HCT116 (cell line): ENCODE data around the gene GPD2. TPM values are rescaled to one million over a fixed set of nuclear protein-coding genes. Genes with fewer than 3 reads are reported as not detected.

Experiments used
- total RNA-seq: library from RNA; stranded (reverse); gene quantifications from one replicate; pipeline ENCODE4 v1.2.1, GENCODE V29; 2021; ENCODE audit not compliant: unreplicated experiment

GPD2 gene
- total RNA-seq, 1 experiment from 2014 or later = 80.7 TPM

Other genes with a start within 250 kb of the GPD2 start
- gene NR4A2, start 103.7 kb upstream of the GPD2 start, total RNA-seq = 17.9 TPM